Transverse colon (tissue), 4 donors: Measurements from ENCODE around the gene ARAP1. TPM values are rescaled to one million over a fixed set of nuclear protein-coding genes. Genes with fewer than 3 reads are reported as not detected.

ENCODE experiments used
- DNase-seq: peaks from one replicate; pipeline ENCODE4 v3.0.0-alpha.2; 2019
- H3K27ac ChIP-seq, 4 donors: fragments of 200-600 bp; sonication (generic); 2 replicates each; pipeline ENCODE4 v1.5.1; 2016 to 2018; ENCODE audit warnings: inconsistent platforms in 4 of 4
- H3K27me3 ChIP-seq: fragments of 200-600 bp; sonication (generic); 2 replicates; pipeline ENCODE4 v1.5.1; 2017; ENCODE audit warnings: inconsistent platforms
- H3K36me3 ChIP-seq, 4 donors: fragments of 200-600 bp; sonication (generic); 2 replicates each; pipeline ENCODE4 v1.5.1; 2017 to 2019; ENCODE audit warnings: inconsistent platforms in 4 of 4
- H3K4me1 ChIP-seq, 4 donors: fragments of 200-600 bp; sonication (generic); 2 replicates each; pipeline ENCODE4 v1.5.1; 2017 to 2020; ENCODE audit warnings: inconsistent platforms in 4 of 4
- H3K4me3 ChIP-seq, 4 donors: fragments of 200-600 bp; sonication (generic); 1 replicate in 1 of 4; 2 replicates in 3 of 4; pipeline versions ENCODE4 v1.5.1 to v1.6.1; 2017 to 2019; ENCODE audit warnings: inconsistent platforms in 4 of 4
- H3K9me3 ChIP-seq, 2 donors: fragments of 200-600 bp; sonication (generic); 2 replicates each; pipeline ENCODE4 v1.5.1; 2017 to 2019; ENCODE audit warnings: inconsistent platforms in 2 of 2
- CTCF ChIP-seq, 5 experiments: fragments of 200-600 bp in 3 of 5; fragments of 450-650 bp in 2 of 5; sonication (generic) in 3 of 5; IDR thresholded peaks; 1 replicate in 2 of 5; 2 replicates in 3 of 5; pipeline ENCODE4 v1.5.1; 2016 to 2017; ENCODE audit warnings: antibody characterized with exemption in 5 of 5, inconsistent platforms in 3 of 5, mild to moderate bottlenecking in 2 of 5, moderate library complexity in 1 of 5
- EP300 ChIP-seq: sonication (generic); formaldehyde crosslinking; IDR thresholded peaks from one replicate; pipeline ENCODE4 v1.6.1; 2017; ENCODE audit warnings: antibody characterized with exemption, low read depth
- POLR2A ChIP-seq: fragments of 450-650 bp; IDR thresholded peaks from one replicate; pipeline ENCODE4 v1.6.1; 2016; ENCODE audit warnings: antibody characterized with exemption, mild to moderate bottlenecking, moderate library complexity
- POLR2AphosphoS5 ChIP-seq, 3 donors: sonication (generic); formaldehyde crosslinking; IDR thresholded peaks; one replicate each; pipeline ENCODE4 v1.6.1; 2016; ENCODE audit warnings: antibody characterized with exemption in 3 of 3
- WGBS, 2 donors: methylation state at CpG; one replicate each; pipeline ENCODE4 v1.1.5; 2018; ENCODE audit warnings: low coverage in 1 of 2; 5-methylcytosine and 5-hydroxymethylcytosine counted together
- in situ Hi-C, 4 donors: fragments of 200-750 bp; cut with MboI; loops; one replicate each; pipeline versions ENCODE4 v1.15.0 to v1.15.1; 2017; ENCODE audit warnings: low sequenced_read_pairs in 3 of 4, low pct_ligation_motif_present in 1 of 4, low pct_unique_long_range_greater_than_20kb in 1 of 4
- intact Hi-C: fragments of 100-400 bp; cut with DNase I; formaldehyde crosslinking; loops from one replicate; pipeline ENCODE4 v1.15.1; 2023; ENCODE audit warnings: low total_unique reads
- total RNA-seq, 4 donors: library from RNA; depleted of rRNA; stranded (reverse); fragments of >200 nt; gene quantifications; one replicate each; pipeline ENCODE4 v1.1.0, GENCODE V29; 2016

ARAP1 gene
- total RNA-seq, 4 donors from 2014 or later = 99.4 to 233 (median 108) TPM

- peak; percentile 6 for DNase-seq
- Histone ChIP-seq H3K36me3 (no peaks in the 10 kb centered on the region), H3K27me3 (no peaks in the 10 kb centered on the region), H3K4me1 (peaks cover 31 to 77% (median 56%) of the 10 kb centered on the region in 4 donors), H3K27ac (peak overlapping the region in 2 of 4 donors; percentile 45 to 93), H3K4me3 (no peak overlapping the region), H3K9me3 (no peaks in the 10 kb centered on the region)
- no peak for TF ChIP-seq POLR2AphosphoS5 (IDR thresholded peaks at IDR 0.05)
- no peak for TF ChIP-seq EP300
- TF ChIP-seq CTCF (IDR thresholded peaks at IDR 0.05) = no peak
- TF ChIP-seq POLR2A = no peak
- 60% methylated on average over 6 of the region's 6 CpGs; no CpG with 5 or more reads in 1 of the 2 donors for WGBS, 2 donors
- in situ Hi-C loops (no loop called here), intact Hi-C loops (no loop called here)
Observed at GRCh38 chr11:72774499-72774898, 22.3 kb upstream of the ARAP1 start.

DNA sequence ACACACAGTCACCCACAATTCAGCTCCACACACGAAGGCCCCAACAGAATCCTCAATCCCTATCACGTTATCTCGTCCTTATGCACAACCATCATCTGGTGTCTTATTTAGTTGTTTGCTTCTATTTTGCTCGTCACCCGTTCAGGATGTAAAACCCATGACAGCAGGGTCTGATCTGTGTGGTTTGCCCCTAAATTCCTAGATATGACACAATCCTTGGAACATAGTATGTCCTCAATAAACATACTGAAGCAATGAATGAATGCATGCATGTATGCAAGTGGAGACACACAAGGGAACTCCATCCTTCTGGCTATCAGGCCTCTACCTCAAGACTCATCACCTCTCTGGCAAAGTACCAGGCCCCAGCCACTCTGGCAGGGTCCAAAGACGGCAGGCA is 21.5 kb upstream of the ARAP1 start:
- no peak for TF ChIP-seq EP300
- TF ChIP-seq POLR2A = no peak
- no peak for TF ChIP-seq CTCF (IDR thresholded peaks at IDR 0.05)
- TF ChIP-seq POLR2AphosphoS5 (IDR thresholded peaks at IDR 0.05) = no peak
- peak; percentile 8 for DNase-seq
- Histone ChIP-seq H3K4me3 (no peak overlapping the region), H3K4me1 (peaks cover 30 to 69% (median 54%) of the 10 kb centered on the region in 4 donors), H3K36me3 (no peaks in the 10 kb centered on the region), H3K27me3 (no peaks in the 10 kb centered on the region), H3K9me3 (no peaks in the 10 kb centered on the region), H3K27ac (peak overlapping the region in 3 of 4 donors; percentile 6 to 93 (median 45))
- 53 to 64% methylated on average over 5 to 6 of the region's 6 CpGs for WGBS, 2 donors
- intact Hi-C loops (no loop called here), in situ Hi-C loops (no loop called here)

- TF ChIP-seq POLR2AphosphoS5 (IDR thresholded peaks at IDR 0.05) (no peak), POLR2A (no peak), CTCF (IDR thresholded peaks at IDR 0.05) (no peak), EP300 (no peak)
Observed at GRCh38 chr11:72773291-72773690, 21.1 kb upstream of the ARAP1 start.

GRCh38 chr11:72772059-72772458 is 19.9 kb upstream of the ARAP1 start:
- Histone ChIP-seq H3K9me3 (no peaks in the 10 kb centered on the region), H3K4me1 (peaks cover 14 to 52% (median 38%) of the 10 kb centered on the region in 4 donors), H3K4me3 (no peak overlapping the region), H3K27ac (no peak overlapping the region), H3K27me3 (no peaks in the 10 kb centered on the region), H3K36me3 (no peaks in the 10 kb centered on the region)
- no peak for DNase-seq
- in situ Hi-C loops (no loop called here), intact Hi-C loops (no loop called here)
- TF ChIP-seq POLR2AphosphoS5 (IDR thresholded peaks at IDR 0.05) = no peak
- 83% methylated on average over 12 of the region's 12 CpGs; no CpG with 5 or more reads in 1 of the 2 donors for WGBS, 2 donors

More at GRCh38 chr11:72773291-72773690, 21.1 kb upstream of the ARAP1 start:
- H3K4me1 ChIP-seq = peaks cover 26 to 64% (median 50%) of the 10 kb centered on the region in 4 donors
- no peaks in the 10 kb centered on the region for H3K27me3 ChIP-seq
- 46 to 50% methylated on average over 1 to 5 of the region's 5 CpGs for WGBS, 2 donors
- no peaks in the 10 kb centered on the region for H3K9me3 ChIP-seq
- in situ Hi-C loops (no loop called here), intact Hi-C loops (no loop called here)
- H3K4me3 ChIP-seq = no peak overlapping the region
- H3K27ac ChIP-seq = peak overlapping the region in 3 of 4 donors; percentile 6 to 93 (median 45)
- DNase-seq = no peak
- no peaks in the 10 kb centered on the region for H3K36me3 ChIP-seq

DNA sequence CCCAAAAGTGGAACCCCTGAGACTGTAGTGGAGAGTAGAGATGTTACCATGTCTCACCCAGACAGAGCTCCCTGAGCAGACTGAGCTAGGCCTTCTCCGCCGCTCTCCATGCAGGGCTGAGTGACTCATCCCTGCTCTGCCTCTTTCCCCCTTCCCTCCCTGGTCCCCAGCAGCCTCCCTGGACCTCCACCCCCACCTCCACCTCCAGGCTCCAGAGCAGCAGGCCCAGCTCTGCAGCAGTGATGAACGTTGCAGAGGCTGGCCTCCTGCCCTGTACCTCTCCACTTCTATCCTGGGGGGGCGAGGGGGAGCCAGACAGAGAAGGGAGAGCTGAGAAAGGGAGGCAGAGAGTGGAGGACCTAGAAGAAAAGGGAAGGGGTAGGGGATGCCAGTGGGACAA is 19.3 kb upstream of the ARAP1 start:
- Histone ChIP-seq H3K27me3 (no peaks in the 10 kb centered on the region), H3K9me3 (no peaks in the 10 kb centered on the region), H3K4me3 (no peak overlapping the region), H3K27ac (no peak overlapping the region), H3K4me1 (peaks cover 8 to 47% (median 32%) of the 10 kb centered on the region in 4 donors), H3K36me3 (no peaks in the 10 kb centered on the region)
- intact Hi-C loops (no loop called here), in situ Hi-C loops (no loop called here)
- no peak for TF ChIP-seq POLR2AphosphoS5 (IDR thresholded peaks at IDR 0.05)
- no peak for DNase-seq
- 20 to 67% methylated on average over 1 to 4 of the region's 4 CpGs for WGBS, 2 donors
